ENCODE results near the gene HBG2.

GRCh38 chr11:5246772-5247471 is 7.7 kb downstream of the HBG2 start:
- no peak for TF ChIP-seq CTCF (IDR thresholded peaks at IDR 0.05)
- no peak for TF ChIP-seq POLR2A (IDR thresholded peaks at IDR 0.05)
- no peak for TF ChIP-seq POLR2AphosphoS5 (IDR thresholded peaks at IDR 0.05)
